Activated CD4-positive, CD25-positive, alpha-beta regulatory T cell treated with anti-CD3 and anti-CD28 coated beads, Interleukin-2, amount 50 U/mL, for 24 hours (primary cell): ENCODE data around the gene CCDC12.

Experiments
- ATAC-seq, 2 donors: fragments of 150-1000 bp; cut with Tn5 transposase; one replicate each; pipeline ENCODE4 v1.10.0; 2021; ENCODE audit warnings: mild to moderate bottlenecking in 1 of 2, moderate library complexity in 1 of 2

The CCDC12 gene

DNA sequence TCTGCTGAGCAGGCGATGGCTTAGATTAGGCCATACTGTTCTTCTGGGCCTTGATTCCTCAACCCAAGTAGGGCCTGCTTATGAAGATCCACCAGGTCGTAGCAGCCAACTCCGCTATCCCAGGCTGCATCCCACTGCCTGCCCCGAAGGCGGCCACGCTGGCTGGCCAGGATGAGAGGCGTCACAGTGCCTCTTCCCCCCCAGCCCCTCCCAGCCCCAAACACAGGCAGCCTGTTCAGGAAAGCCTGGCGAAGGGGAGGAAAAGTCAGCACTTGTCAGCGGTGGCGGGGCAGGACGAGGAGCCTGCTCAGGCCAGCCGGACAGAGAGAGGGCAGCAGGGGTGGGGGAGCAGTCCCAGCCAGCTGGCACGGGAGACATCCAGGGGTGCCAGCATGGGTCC lies 87.8 kb downstream of the CCDC12 start:
- no peak for ATAC-seq

GRCh38 chr3:46887980-46888494 lies 88.5 kb downstream of the CCDC12 start:
- no peak for ATAC-seq

DNA sequence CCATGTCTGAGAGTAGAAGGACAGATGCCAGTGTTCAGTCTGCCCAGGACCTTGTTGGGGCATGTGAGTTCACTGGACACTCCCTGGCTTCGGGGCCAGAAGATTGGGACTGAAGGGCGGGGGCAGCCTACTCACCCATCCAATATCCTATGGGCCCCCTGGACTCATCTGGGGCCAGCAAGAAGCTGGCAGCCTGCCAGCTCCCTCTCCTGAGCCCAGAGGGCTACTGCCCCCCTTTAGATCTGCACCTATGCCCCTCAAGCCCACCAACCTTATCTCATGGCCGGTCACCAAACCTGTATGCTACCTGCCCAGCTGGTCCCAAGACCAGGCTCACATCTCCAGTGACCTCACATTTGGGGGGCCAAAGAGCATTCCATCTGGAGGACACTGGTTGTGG lies 90.9 kb downstream of the CCDC12 start:
- no peak for ATAC-seq

- ATAC-seq: no peak
Observed at GRCh38 chr3:46884929-46885328, 91.6 kb downstream of the CCDC12 start.

DNA sequence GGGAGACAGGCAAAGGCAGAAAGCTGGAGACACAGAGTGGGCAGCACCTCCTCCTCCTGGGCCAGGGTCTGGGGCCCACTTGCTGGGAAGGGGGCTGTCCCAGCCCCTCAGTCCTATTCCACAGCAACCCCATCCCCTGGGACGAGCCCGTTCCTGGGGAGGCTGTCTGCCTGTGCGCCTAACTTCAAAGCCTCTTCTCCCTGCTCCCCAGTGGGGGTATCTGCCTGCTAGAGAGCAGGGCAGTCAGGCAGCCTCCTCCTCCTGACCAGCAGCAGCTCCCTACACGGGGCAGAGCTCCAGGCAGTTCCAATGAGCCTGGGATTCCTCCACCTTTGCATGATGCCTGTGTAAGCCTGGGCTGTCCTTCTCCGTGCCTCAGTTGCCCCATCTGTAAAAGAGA lies 92.1 kb downstream of the CCDC12 start:
- ATAC-seq: no peak

DNA sequence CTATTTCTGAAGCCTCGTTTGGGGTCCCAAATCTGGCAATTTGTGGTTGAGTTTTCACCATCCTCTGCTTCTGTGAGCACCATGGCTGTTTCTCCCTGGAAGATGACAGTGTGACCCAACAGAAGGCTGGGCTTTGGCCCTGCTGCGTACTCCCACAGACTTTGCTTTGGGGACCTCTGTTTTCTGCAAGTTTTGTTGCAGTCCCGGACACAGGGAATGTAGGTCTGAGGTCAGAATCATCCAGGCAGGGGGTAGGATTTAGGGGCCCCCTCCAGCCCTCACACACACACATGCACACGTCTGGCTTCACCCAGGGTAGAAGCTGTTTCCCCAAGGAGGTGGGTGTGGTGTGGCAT lies 92.7 kb downstream of the CCDC12 start:
- no peak for ATAC-seq

DNA sequence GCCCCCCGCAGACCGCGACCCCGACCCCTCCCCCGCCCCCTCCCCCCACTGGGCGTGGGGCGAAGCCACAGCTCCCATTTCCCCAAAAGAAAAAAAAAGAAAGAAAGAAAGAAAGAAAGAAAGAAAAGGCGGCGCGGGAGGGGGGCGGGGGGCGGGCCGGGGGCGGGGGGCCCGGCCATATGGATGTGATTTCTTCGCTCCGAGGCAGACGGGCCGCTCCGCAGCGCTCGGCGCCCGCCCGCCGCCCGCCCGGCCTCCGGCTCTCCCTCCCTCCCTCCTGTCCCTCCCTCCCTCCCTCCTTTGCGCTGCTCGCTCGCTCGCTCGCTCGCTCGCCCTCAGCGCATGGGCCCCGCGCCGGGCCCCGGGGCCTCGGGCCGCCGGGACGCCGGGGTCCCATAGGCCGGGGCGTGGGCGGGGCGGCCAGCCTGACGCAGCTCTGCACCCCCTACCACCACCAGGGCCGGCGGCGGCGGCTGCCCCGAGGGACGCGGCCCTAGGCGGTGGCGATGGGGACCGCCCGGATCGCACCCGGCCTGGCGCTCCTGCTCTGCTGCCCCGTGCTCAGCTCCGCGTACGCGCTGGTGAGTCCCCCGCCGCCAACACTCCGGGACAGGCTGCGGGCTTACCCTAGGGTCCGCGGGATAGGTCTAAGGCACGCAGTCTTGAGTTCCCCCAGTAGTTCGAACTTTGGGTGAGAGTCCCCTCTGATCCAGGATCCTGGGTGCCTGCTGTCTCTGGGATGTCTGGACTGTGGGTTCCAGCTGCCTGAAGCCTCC lies 93.3 kb downstream of the CCDC12 start:
- ATAC-seq: no peak

DNA sequence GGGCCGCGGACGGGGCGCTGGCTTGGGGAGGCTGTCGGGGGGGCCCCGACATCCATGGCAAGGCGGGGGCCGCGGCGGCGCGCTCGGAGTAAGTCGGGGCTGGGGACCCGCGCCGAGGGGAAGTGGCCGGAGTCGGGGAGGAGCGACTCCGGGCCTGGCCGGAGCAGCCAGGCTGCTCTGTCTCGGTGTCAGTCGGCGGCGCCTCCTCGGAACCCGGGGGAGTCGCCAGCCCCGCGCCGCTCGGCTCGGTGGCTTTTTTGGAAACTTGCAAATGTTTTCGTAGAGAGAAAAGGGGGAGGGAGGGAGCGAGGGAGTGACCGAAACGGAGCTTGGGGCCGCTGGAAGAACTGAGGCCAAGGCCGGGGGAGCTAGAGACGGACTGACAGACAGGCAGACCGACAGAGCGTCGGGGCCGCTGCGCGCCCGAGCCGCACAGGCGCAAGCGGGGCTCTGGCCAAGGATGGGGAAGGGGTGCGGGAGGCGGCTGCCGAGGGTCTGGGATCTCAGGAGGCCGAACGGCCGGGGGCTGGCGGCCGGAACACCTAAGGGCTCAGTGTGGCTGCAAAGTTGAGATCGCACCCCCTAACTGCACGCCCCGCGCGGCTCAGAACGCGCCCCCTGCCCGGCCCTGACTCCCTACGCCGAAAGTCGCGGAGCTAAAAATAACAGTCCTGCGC lies 94.0 kb downstream of the CCDC12 start:
- no peak for ATAC-seq

GRCh38 chr3:46881596-46882376 lies 94.8 kb downstream of the CCDC12 start:
- ATAC-seq: peak in 1 of 2 donors; percentile 12

DNA sequence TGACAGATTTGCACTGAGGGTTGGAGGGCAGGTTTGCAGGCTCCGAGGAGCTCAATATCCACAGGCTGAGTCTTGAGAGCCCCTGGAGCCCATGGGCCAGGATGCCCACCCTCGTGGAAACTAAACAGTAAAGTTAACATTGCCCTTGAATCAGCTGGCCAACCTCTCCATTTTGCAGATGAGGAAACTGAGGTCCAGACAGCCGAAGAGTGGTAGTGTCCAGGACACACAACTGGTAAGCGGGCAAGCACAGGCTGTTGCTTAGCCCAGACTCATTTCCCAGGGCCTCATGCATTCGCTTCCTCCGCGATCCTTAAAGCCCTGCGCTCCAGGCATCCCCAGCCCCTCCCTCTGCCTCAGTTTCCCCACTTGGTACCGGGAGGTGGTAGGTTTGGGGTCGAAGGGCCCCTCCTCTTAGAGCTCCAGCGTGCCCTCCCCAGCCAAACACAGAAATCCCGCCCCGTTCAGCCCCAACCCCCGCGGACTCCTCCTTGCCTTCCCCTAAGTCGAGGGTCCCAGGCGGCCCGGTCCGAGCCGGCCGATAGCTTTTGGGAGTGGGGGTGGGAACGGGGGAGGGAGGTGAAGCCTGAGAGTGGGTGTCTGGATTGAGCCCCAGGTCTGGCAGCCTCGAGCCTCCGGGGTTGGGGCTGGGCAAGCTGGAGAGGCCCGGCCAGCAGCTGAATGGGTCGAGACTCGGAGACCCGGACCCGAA lies 95.5 kb downstream of the CCDC12 start:
- ATAC-seq: no peak

DNA sequence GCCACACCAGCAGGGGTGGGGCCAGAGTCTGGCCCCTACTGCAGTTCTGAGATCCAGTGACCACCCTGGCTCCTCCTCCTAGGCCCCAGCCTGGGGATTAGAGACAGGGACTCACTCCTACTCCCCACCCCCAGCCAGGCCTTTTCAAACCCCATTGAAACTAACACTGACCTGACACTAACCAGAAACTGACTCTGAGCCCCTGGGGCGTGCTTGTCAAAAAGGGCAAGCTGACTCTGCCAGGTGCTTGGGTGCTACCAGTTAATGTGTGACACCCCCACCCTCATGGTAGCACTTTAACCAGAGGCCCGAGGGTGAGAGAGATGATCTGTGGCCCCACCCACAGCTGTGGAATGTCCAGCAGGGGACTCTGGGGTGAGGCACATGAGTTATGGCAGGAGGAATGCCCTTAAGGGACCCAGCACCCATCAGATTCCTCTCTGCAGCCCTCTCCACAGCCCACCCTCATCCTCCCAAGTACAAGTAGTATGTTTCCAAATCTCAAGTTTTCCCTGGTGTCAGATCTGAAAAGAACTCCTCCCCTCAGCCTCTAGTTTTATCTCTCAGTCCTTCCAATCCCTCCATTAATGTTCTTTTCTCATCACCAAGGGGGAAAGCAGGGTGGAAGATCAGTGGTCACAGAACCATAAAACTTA lies 97.6 kb downstream of the CCDC12 start:
- ATAC-seq: no peak

DNA sequence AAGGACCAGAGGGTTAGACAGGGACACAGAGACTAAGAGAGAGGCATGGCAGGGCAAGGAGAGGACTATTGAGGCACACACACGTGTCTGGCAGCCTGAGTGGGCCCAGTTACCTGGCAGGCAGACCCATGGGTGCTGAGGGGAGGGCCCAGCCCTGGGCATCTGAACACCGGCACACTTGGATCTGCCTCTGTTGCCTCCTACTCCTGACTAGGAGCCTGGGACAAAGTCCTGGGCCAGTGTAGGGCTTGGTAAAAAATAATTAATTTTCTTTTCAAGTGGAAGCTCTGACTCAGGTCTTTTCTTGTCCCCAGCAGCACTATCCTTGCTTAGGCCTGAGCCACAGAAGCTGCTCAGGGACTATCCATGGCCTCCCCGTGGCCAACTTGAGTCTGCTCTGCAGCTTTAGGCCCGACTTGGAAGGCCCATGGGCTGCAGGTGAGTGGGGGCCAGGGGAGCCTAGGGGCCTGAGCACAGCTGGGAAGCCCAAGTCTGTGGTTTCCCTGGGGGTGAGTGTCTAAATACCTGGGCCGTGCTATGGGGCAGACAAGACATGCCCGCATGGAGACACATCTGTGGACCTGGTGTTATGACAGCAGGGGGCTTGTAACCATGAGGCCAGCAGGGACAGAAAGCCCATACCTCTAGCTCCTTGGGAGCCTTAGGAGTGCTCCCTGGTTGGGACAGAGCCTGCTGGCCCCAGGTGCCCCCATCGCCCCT lies 99.0 kb downstream of the CCDC12 start, which contains the start of gene PTH1R:
Gene PTH1R (plus strand): TSS at position 316 of the 720 bp plus-strand sequence. CDS start 5,839 bp downstream, outside the sequence.
- ATAC-seq: no peak

- ATAC-seq: no peak
Observed at GRCh38 chr3:46876313-46877300, 99.9 kb downstream of the CCDC12 start.

- no peak for ATAC-seq
Observed at GRCh38 chr3:46875560-46875959, 101.0 kb downstream of the CCDC12 start.

GRCh38 chr3:46874430-46874829 lies 102.1 kb downstream of the CCDC12 start:
- no peak for ATAC-seq

DNA sequence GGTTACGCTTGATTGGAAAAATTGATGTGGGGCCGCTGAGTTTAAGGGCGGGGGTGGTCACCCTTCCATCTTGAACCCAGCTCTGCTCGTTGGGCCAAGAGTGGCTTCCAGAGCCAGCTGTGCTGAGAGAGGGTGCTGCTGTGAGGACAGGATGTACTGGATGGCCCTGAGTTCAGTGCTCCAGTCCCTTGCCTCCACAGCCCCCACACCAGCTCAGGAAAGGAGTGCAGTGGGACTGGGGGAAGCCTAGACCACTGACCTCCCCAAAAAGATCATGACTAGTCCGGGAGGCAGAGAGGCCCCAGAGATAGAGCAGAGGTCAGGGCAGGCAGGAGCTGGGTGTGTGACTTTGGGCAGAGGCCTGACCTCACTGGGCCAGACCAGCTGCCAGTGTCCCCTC lies 103.0 kb downstream of the CCDC12 start:
- ATAC-seq: no peak
